Activated effector memory CD4-positive, alpha-beta T cell treated with anti-CD3 and anti-CD28 coated beads, Interleukin-2, amount 50 U/mL, for 16 hours (primary cell): ENCODE results near the gene TGFBR2.

Experiments used
- DNase-seq: peaks from one replicate; pipeline ENCODE4 v3.0.0-alpha.2; 2020

TGFBR2 gene

GRCh38 chr3:30728143-30728542, 121.7 kb downstream of the TGFBR2 start:
- no peak for DNase-seq

DNA sequence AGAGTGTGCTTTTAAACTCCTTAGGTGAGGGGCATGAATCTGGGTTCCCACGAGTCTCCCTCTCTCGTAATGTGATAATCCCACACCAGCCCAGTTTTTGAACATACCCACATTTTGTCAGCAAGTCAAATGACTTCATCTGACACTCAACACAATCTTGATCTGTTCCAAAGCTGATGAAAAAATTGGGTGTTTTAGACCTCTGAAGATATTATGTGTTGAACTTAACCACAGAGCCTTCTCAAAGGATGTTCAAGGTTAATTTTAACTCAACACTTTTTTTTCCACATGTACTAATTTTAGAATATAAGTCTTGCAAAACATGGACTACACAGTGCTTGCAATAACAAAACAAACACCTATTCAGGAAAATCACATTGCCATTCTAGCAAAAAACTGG, 123.1 kb downstream of the TGFBR2 start:
- no peak for DNase-seq

- DNase-seq = no peak
Measured at GRCh38 chr3:30729936-30730335, 123.5 kb downstream of the TGFBR2 start.

GRCh38 chr3:30730967-30731366, 124.6 kb downstream of the TGFBR2 start:
- no peak for DNase-seq

DNA sequence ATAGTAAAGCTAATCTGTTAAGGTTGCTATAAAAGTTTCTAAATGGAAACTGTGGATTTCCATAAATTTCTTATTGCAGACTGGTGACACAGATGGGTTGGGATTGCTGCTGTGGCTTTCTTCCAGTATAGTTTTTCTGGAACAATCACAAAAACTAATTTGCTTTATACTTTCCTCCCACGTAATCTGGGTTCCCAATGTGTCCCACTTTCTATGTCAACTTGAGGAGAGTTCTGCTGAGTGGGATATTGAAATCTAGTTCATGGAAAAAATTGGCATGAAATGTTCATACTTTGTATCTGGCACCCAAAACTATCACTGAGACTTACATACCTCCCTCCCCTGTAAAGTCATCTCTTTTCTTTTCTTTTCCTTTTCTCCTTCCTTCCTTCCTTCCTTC, 126.8 kb downstream of the TGFBR2 start:
- no peak for DNase-seq

DNA sequence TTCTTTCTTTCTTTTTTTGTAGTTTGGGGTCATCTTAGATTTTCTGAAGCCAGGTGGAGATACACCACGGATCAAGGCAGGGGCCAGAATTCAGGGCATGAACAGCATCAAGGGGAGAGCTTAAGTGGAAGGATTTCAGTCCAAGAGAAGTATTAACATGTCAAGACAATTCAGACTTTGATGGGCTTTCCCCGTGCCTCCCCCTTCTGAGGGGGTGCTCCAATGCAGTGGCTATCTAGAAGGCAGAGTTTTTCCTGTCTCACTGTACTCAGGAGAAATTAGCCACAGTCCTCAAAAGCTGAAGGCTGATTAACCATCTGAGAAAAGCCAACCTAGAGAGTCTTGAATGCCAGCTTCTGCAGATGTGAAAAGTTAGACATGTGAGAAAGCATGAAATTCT, 127.3 kb downstream of the TGFBR2 start:
- DNase-seq = no peak

GRCh38 chr3:30737743-30738499, 131.5 kb downstream of the TGFBR2 start:
- DNase-seq = no peak

DNA sequence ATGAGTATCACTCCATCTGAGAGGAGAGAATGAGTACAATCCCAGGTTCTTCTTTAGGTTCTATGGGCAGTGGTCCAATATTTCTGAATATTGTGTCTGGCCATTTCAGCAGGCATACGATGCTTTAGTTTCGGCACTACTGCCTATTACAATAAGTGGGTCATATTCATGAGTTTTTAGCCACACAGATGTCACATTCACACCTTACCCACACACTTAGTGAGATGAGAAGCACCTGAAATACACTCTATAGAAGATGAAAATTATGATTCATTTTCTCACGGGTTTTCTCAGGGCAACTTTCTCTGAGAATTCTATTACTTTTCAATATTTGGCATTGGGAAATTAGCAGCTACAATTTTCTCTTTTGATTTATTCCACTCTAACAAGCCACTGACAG, 132.2 kb downstream of the TGFBR2 start:
- DNase-seq = no peak

- no peak for DNase-seq
Measured at GRCh38 chr3:30741889-30742288, 135.5 kb downstream of the TGFBR2 start.

DNA sequence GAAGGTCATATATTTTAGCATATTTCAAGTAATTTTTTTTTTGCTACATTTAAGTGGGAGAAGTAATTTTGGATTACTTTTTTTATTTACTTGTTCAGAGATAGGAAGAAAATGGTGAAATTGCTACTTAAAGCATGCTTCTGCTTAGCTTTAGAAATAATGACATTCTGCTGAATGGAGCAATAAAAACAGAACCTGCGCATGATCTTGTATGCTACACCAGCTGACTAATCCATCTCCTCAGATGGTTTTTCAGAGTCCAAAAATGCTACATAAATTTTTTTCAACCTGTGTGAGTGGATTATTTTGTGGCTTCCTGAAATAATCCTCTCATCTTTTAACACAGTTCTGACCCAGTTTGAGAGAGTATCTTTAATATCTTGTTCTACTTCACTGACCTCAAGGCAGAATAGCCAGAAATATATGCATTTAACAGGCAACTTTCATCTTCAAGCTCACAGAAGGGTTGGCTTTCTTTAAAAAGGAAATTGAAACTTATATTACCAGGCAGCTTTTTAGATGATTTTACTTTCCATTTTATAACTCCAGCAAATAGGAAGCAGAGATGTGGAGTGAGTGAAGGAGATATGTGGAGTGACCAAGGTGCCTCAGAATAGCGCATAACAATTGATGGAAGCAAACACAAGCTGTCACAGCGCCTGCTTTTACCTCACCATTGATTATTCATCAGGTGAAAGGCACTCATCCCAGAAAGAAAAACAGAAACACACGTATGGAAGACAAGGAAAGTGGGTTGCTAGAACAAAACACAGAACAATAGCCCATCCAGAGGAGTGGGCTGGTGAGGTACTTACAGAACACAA, 136.6 kb downstream of the TGFBR2 start:
- DNase-seq = no peak
